DND-41 (cell line): ENCODE results near the gene MEFV.

Source experiments
- CTCF ChIP-seq: IDR thresholded peaks from 2 replicates; pipeline ENCODE4 v1.5.1; 2012; ENCODE audit warnings: borderline replicate concordance, low read length, moderate library complexity, mild to moderate bottlenecking; ENCODE audit not compliant: poor library complexity, severe bottlenecking; ENCODE audit errors: extremely low read depth
- EZH2 ChIP-seq: IDR thresholded peaks from 3 replicates; pipeline ENCODE4 v1.6.1; 2012; ENCODE audit warnings: borderline replicate concordance, low read depth, mild to moderate bottlenecking, moderate library complexity, low read length, inconsistent platforms; ENCODE audit not compliant: severe bottlenecking

DNA sequence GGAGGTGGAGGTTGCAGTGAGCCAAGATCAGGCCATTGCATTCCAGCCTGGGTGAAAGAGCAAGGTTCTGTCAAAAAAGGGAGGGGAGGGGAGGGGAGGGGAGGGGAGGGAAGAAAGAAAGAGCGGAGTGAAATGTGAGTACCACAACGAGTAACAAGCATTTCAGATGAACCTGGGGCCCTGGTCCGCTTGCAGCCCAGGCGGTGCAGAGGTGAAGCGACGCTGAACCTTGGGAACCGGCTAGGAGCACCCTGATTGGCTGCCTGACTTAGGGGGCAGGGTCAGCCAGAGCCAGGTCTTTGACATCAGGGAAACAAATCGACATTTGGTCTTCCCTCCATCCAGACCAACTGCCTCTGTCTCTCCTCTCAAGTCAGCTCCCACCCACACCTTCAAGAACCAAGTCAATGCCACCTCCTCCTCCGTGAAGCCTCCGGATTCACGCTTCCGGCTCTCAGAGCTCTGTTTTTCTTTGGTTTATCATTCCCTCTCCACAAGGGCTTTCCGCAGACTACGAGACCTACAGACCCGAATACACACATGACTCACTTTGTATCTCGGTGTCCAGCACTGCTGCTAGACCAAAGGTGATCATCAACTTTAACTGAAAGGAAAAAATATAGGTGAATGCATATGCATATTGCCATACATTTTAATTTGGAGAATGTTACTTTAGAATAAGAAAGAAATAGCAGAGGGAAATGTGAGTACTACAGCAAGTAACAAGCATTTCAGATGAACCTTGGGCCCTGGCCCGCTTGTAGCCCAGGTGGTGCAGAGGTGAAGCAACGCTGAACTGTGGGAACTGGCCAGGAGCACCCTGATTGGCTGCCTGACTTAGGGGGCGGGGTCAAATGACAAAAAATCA lies 49.1 kb downstream of the MEFV start:
- TF ChIP-seq CTCF (no peak), EZH2 (no peak)
